K562 treated with DMSO at 1 percent for 24 hours (cell line): ENCODE measurements around the gene CS. TPM values are rescaled to one million over a fixed set of nuclear protein-coding genes. Genes with fewer than 3 reads are reported as not detected.

Experiments
- total RNA-seq: library from RNA; unstranded; fragments of 300-600 nt; gene quantifications from 2 replicates; pipeline ENCODE4 v1.2.3, GENCODE V29; 2022; ENCODE audit warnings: low read depth; ENCODE audit not compliant: insufficient read depth

CS gene
- total RNA-seq = 151 and 158 TPM in 2 replicates

GRCh38 chr12:56299853-56300643 lies at the start of gene CS:
Gene CS (minus strand): TSS chr12:56300330. CDS start chr12:56300201, 129 bp downstream.

GRCh38 chr12:56338308-56339157 lies 38.4 kb upstream of the CS start, which contains the start of gene IL23A:
Gene IL23A (plus strand): TSS chr12:56338884. CDS start chr12:56339045, 161 bp downstream.

GRCh38 chr12:56333679-56334489 lies 33.8 kb upstream of the CS start, which contains the start of gene PAN2:
Gene PAN2 (minus strand): TSS chr12:56334000. CDS start chr12:56333094, 906 bp downstream.

GRCh38 chr12:56315622-56316473 lies 15.7 kb upstream of the CS start, which contains the start of gene CNPY2:
Gene CNPY2 (minus strand): TSS chr12:56315988. CDS start chr12:56315217, 771 bp downstream.

GRCh38 chr12:56266693-56267442 lies 33.3 kb downstream of the CS start, which contains the start of gene COQ10A:
Gene COQ10A (plus strand): TSS chr12:56266942. CDS start chr12:56267119, 177 bp downstream.

GRCh38 chr12:56258068-56258819 lies 41.9 kb downstream of the CS start, which contains the start of gene ANKRD52:
Gene ANKRD52 (minus strand): TSS chr12:56258384. CDS start chr12:56258269, 115 bp downstream.

GRCh38 chr12:56229916-56230431 lies 70.2 kb downstream of the CS start, which contains the start of gene SLC39A5:
Gene SLC39A5 (plus strand): TSS chr12:56230051. CDS start chr12:56231275, 1,224 bp downstream.

GRCh38 chr12:56224102-56224701 lies 75.9 kb downstream of the CS start, which contains the start of gene NABP2:
Gene NABP2 (plus strand): TSS chr12:56224342. CDS start chr12:56224857, 515 bp downstream.

GRCh38 chr12:56221757-56222530 lies 78.2 kb downstream of the CS start, which contains the start of gene RNF41:
Gene RNF41 (minus strand): TSS chr12:56221922. CDS start chr12:56214047, 7,875 bp downstream.

Other genes starting within 250 kb of the CS start
- gene ERBB3, start 220.2 kb downstream of the CS start, total RNA-seq = 6.3 TPM in 2 replicates
- gene PA2G4, start 195.8 kb downstream of the CS start, total RNA-seq = 161 and 163 TPM in 2 replicates
- gene RPL41, start 183.7 kb downstream of the CS start, total RNA-seq = 3,973 and 4,172 TPM in 2 replicates
- gene ZC3H10, start 182.1 kb downstream of the CS start, total RNA-seq = 3.5 and 4.6 TPM in 2 replicates
- gene ESYT1, start 172.1 kb downstream of the CS start, total RNA-seq = 146 and 181 TPM in 2 replicates
- gene MYL6B, start 147.7 kb downstream of the CS start, total RNA-seq = 42.6 and 50.4 TPM in 2 replicates
- gene MYL6, start 142.0 kb downstream of the CS start, total RNA-seq = 963 and 965 TPM in 2 replicates
- gene SMARCC2, start 110.8 kb downstream of the CS start, total RNA-seq = 75.9 and 76.4 TPM in 2 replicates
- 50.0 and 51.1 TPM in 2 replicates for gene RNF41, start 78.4 kb downstream of the CS start, total RNA-seq
- gene NABP2, start 76.0 kb downstream of the CS start, total RNA-seq = 47.7 and 52.8 TPM in 2 replicates
- gene SLC39A5, start 70.3 kb downstream of the CS start, total RNA-seq = not detected in 2 replicates
- gene ANKRD52, start 41.9 kb downstream of the CS start, total RNA-seq = 28.5 and 29.8 TPM in 2 replicates
- 46.4 and 47.3 TPM in 2 replicates for gene COQ10A, start 33.4 kb downstream of the CS start, total RNA-seq
- gene CNPY2, start 15.7 kb upstream of the CS start, total RNA-seq = 88.9 and 95.2 TPM in 2 replicates
- 29.3 and 34.1 TPM in 2 replicates for gene PAN2, start 33.7 kb upstream of the CS start, total RNA-seq
- 15.3 and 19.8 TPM in 2 replicates for gene IL23A, start 38.6 kb upstream of the CS start, total RNA-seq
- gene STAT2, start 59.8 kb upstream of the CS start, total RNA-seq = 52.4 and 61.2 TPM in 2 replicates
- gene APOF, start 62.5 kb upstream of the CS start, total RNA-seq = not detected in 2 replicates
- gene TIMELESS, start 149.1 kb upstream of the CS start, total RNA-seq = 42.8 and 43.4 TPM in 2 replicates
- not detected in 2 replicates for gene MIP, start 154.3 kb upstream of the CS start, total RNA-seq
- gene SPRYD4, start 168.2 kb upstream of the CS start, total RNA-seq = 1.1 and 1.4 TPM in 2 replicates
- gene GLS2, start 187.8 kb upstream of the CS start, total RNA-seq = 0.29 TPM in 1 of 2 replicates, not detected in the other
- 0.86 and 2.5 TPM in 2 replicates for gene RBMS2, start 221.5 kb upstream of the CS start, total RNA-seq